Neural progenitor cell (in vitro differentiated cells): Measurements from ENCODE around the gene NMS. TPM values are rescaled to one million over a fixed set of nuclear protein-coding genes. Genes with fewer than 3 reads are reported as not detected.

ENCODE experiments used
- DNase-seq: peaks from one replicate; pipeline ENCODE4 v3.0.0-alpha.2; 2016; ENCODE audit warnings: low spot score
- H2AFZ ChIP-seq: fragments of 200-600 bp; sonication (generic); replicated peaks from 2 replicates; pipeline ENCODE4 v1.6.1; 2016; ENCODE audit warnings: antibody characterized with exemption
- H3F3A ChIP-seq: fragments of 200-600 bp; sonication (generic); 2 replicates; pipeline ENCODE4 v1.6.1; 2016; ENCODE audit warnings: antibody characterized with exemption, low read depth
- H3K27ac ChIP-seq: fragments of 200-600 bp; sonication (generic); 2 replicates; pipeline ENCODE4 v1.5.1; 2016; ENCODE audit warnings: mild to moderate bottlenecking
- H3K27me3 ChIP-seq: fragments of 200-600 bp; sonication (generic); 2 replicates; pipeline ENCODE4 v1.6.1; 2016; ENCODE audit warnings: mild to moderate bottlenecking, moderate library complexity
- H3K36me3 ChIP-seq: fragments of 200-600 bp; sonication (generic); 2 replicates; pipeline ENCODE4 v1.5.1; 2016
- H3K4me1 ChIP-seq: fragments of 200-600 bp; sonication (generic); 2 replicates; pipeline ENCODE4 v1.6.1; 2016; ENCODE audit warnings: mixed run types
- H3K4me2 ChIP-seq: fragments of 200-600 bp; sonication (generic); 2 replicates; pipeline ENCODE4 v1.6.1; 2016
- H3K4me3 ChIP-seq: fragments of 200-600 bp; sonication (generic); 2 replicates; pipeline ENCODE4 v1.5.1; 2016
- H3K79me2 ChIP-seq: fragments of 200-600 bp; sonication (generic); 2 replicates; pipeline ENCODE4 v1.6.1; 2016; ENCODE audit warnings: low read depth
- H3K9ac ChIP-seq: fragments of 200-600 bp; sonication (generic); 2 replicates; pipeline ENCODE4 v1.6.1; 2016
- H3K9me3 ChIP-seq: fragments of 200-600 bp; sonication (generic); 2 replicates; pipeline ENCODE4 v1.5.1; 2016; ENCODE audit warnings: low read depth
- H4K20me1 ChIP-seq: fragments of 200-600 bp; sonication (generic); 2 replicates; pipeline ENCODE4 v1.6.1; 2016; ENCODE audit warnings: low read depth
- H3K27ac Mint-ChIP-seq: 3 replicates; pipeline ENCODE4 v1.8.0; 2021; ENCODE audit warnings: mixed read lengths
- H3K27me3 Mint-ChIP-seq: 2 replicates; pipeline ENCODE4 v1.8.0; 2022; ENCODE audit warnings: low read depth, mild to moderate bottlenecking, inconsistent platforms, moderate library complexity, mixed read lengths; ENCODE audit not compliant: insufficient read depth
- H3K36me3 Mint-ChIP-seq: 3 replicates; pipeline ENCODE4 v1.8.0; 2021; ENCODE audit warnings: mixed read lengths
- H3K4me1 Mint-ChIP-seq: 3 replicates; pipeline ENCODE4 v1.8.0; 2021; ENCODE audit warnings: mixed read lengths
- H3K4me3 Mint-ChIP-seq: 3 replicates; pipeline ENCODE4 v1.8.0; 2021; ENCODE audit warnings: mild to moderate bottlenecking, moderate library complexity, mixed read lengths
- H3K9me3 Mint-ChIP-seq: 3 replicates; pipeline ENCODE4 v1.8.0; 2020; ENCODE audit warnings: mixed read lengths
- CTCF ChIP-seq: fragments of 200-600 bp; sonication (generic); IDR thresholded peaks from 2 replicates; pipeline ENCODE4 v1.5.1; 2017; ENCODE audit warnings: antibody characterized with exemption, mild to moderate bottlenecking
- EZH2 ChIP-seq: fragments of 200-600 bp; sonication (generic); IDR thresholded peaks from 2 replicates; pipeline ENCODE4 v1.6.1; 2017; ENCODE audit warnings: antibody characterized with exemption, mild to moderate bottlenecking, moderate library complexity
- EZH2phosphoT487 ChIP-seq: fragments of 200-600 bp; sonication (generic); IDR thresholded peaks from 2 replicates; pipeline ENCODE4 v1.6.1; 2017; ENCODE audit warnings: antibody characterized with exemption
- total RNA-seq: library from RNA; depleted of rRNA; stranded (reverse); fragments of >200 nt; gene quantifications from 2 replicates; pipeline ENCODE4 v1.2.3, GENCODE V29; 2015; ENCODE audit warnings: low replicate concordance

NMS gene
- total RNA-seq, 1 donor from 2014 or later: not detected

- Histone ChIP-seq H3K79me2 (no peaks in the 10 kb centered on the region), H3K4me3 (no peak overlapping the region), H3K9me3 (no peaks in the 10 kb centered on the region), H3K4me1 (no peaks in the 10 kb centered on the region), H3K36me3 (no peaks in the 10 kb centered on the region), H3K4me2 (no peak overlapping the region), H2AFZ (peak overlapping the region; percentile 10), H4K20me1 (no peaks in the 10 kb centered on the region), H3F3A (no peaks in the 10 kb centered on the region), H3K27me3 (no peaks in the 10 kb centered on the region), H3K27ac (no peak overlapping the region), H3K9ac (no peak overlapping the region)
- TF ChIP-seq CTCF (no peak), EZH2 (no peak), EZH2phosphoT487 (no peak)
- no peak overlapping the region for H3K4me3 Mint-ChIP-seq
- no peaks in the 10 kb centered on the region for H3K9me3 Mint-ChIP-seq
- DNase-seq: no peak
- H3K4me1 Mint-ChIP-seq: no peaks in the 10 kb centered on the region
- no peak overlapping the region for H3K27ac Mint-ChIP-seq
- H3K36me3 Mint-ChIP-seq: no peaks in the 10 kb centered on the region
- H3K27me3 Mint-ChIP-seq: peaks cover 3% of the 10 kb centered on the region
These were observed 57.2 kb downstream of the NMS start for GRCh38 chr2:100527440-100528015.

- Histone ChIP-seq H3K9me3 (no peaks in the 10 kb centered on the region), H3F3A (no peaks in the 10 kb centered on the region), H3K27ac (no peak overlapping the region), H3K4me3 (no peak overlapping the region), H2AFZ (no peak overlapping the region), H3K4me2 (no peak overlapping the region), H3K79me2 (no peaks in the 10 kb centered on the region), H3K9ac (no peak overlapping the region), H3K4me1 (no peaks in the 10 kb centered on the region), H3K36me3 (no peaks in the 10 kb centered on the region), H4K20me1 (no peaks in the 10 kb centered on the region), H3K27me3 (no peaks in the 10 kb centered on the region)
- no peaks in the 10 kb centered on the region for H3K36me3 Mint-ChIP-seq
- H3K4me3 Mint-ChIP-seq: no peak overlapping the region
- H3K27ac Mint-ChIP-seq: no peak overlapping the region
- no peak for TF ChIP-seq EZH2
- TF ChIP-seq EZH2phosphoT487: no peak
- no peak for TF ChIP-seq CTCF
- H3K9me3 Mint-ChIP-seq: no peaks in the 10 kb centered on the region
- DNase-seq: no peak
- no peaks in the 10 kb centered on the region for H3K4me1 Mint-ChIP-seq
- H3K27me3 Mint-ChIP-seq: peaks cover 7% of the 10 kb centered on the region
These were observed 58.9 kb downstream of the NMS start for GRCh38 chr2:100529176-100529575.

- H3K4me1 Mint-ChIP-seq: no peaks in the 10 kb centered on the region
- H3K27ac Mint-ChIP-seq: no peak overlapping the region
- Histone ChIP-seq H3K79me2 (no peaks in the 10 kb centered on the region), H3K9ac (no peak overlapping the region), H3F3A (no peaks in the 10 kb centered on the region), H4K20me1 (no peaks in the 10 kb centered on the region), H3K36me3 (no peaks in the 10 kb centered on the region), H2AFZ (no peak overlapping the region), H3K9me3 (no peaks in the 10 kb centered on the region), H3K4me2 (no peak overlapping the region), H3K27me3 (no peaks in the 10 kb centered on the region), H3K4me1 (no peaks in the 10 kb centered on the region), H3K4me3 (no peak overlapping the region), H3K27ac (no peak overlapping the region)
- H3K4me3 Mint-ChIP-seq: no peak overlapping the region
- DNase-seq: no peak
- H3K36me3 Mint-ChIP-seq: no peaks in the 10 kb centered on the region
- no peaks in the 10 kb centered on the region for H3K9me3 Mint-ChIP-seq
- peaks cover 9% of the 10 kb centered on the region for H3K27me3 Mint-ChIP-seq
- TF ChIP-seq EZH2: no peak
- TF ChIP-seq CTCF: no peak
- TF ChIP-seq EZH2phosphoT487: no peak
These were observed 59.6 kb downstream of the NMS start for GRCh38 chr2:100529900-100530299.

Other genes with a start within 250 kb of the NMS start
- 0.34 and 0.37 TPM in 2 replicates for gene LONRF2, start 148.0 kb upstream of the NMS start, total RNA-seq
- 27.3 and 28.1 TPM in 2 replicates for gene CHST10, start 52.8 kb upstream of the NMS start, total RNA-seq
- 15.4 and 24.9 TPM in 2 replicates for gene PDCL3, start 92.5 kb downstream of the NMS start, total RNA-seq